ENCODE results near the gene ARHGAP15.

GRCh38 chr2:143513081-143513480 is 383.9 kb downstream of the ARHGAP15 start:
- peak; percentile 16 to 43 (median 41) for TF ChIP-seq CTCF (IDR thresholded peaks at IDR 0.05)
- no peak for TF ChIP-seq EP300 (IDR thresholded peaks at IDR 0.05; ENCODE audit: low read depth)

All from transverse colon (tissue), 3 donors.